Lung (tissue), 12 donors: Measurements from ENCODE around the gene TPR. TPM values are rescaled to one million over a fixed set of nuclear protein-coding genes. Genes with fewer than 3 reads are reported as not detected.
"Not testable (repeated sequence)": the region's sequence is repeated elsewhere in the genome, so short reads cannot be mapped to it uniquely, and the experiment has no call there.

Experiments used
- ATAC-seq: fragments of 200-7000 bp; cut with Tn5 transposase; one replicate; pipeline ENCODE4 v1.9.1; 2020; ENCODE audit warnings: moderate number of reproducible peaks; ENCODE audit not compliant: insufficient read depth, low FRiP score
- DNase-seq, 3 donors: peaks; one replicate each; pipeline ENCODE4 v3.0.0-alpha.2; 2013 to 2017
- H3K27ac ChIP-seq, 2 donors: one replicate each; pipeline ENCODE4 v1.5.1; 2013; ENCODE audit warnings: mild to moderate bottlenecking in 2 of 2, moderate library complexity in 2 of 2, control low read depth in 1 of 2, inconsistent platforms in 1 of 2, low read depth in 1 of 2, low read length in 1 of 2
- H3K27me3 ChIP-seq, 3 donors: one replicate each; pipeline ENCODE4 v1.5.1; 2013; ENCODE audit warnings: low read length in 2 of 3; ENCODE audit not compliant: control insufficient read depth in 3 of 3, insufficient read depth in 3 of 3
- H3K36me3 ChIP-seq, 4 donors: one replicate each; pipeline ENCODE4 v1.5.1; 2013; ENCODE audit warnings: low read length in 4 of 4, mild to moderate bottlenecking in 1 of 4, moderate library complexity in 1 of 4; ENCODE audit not compliant: control insufficient read depth in 4 of 4, insufficient read depth in 4 of 4
- H3K4me1 ChIP-seq, 5 donors: one replicate each; pipeline ENCODE4 v1.5.1; 2013; ENCODE audit warnings: low read length in 5 of 5, mild to moderate bottlenecking in 2 of 5, moderate library complexity in 1 of 5; ENCODE audit not compliant: control insufficient read depth in 5 of 5, insufficient read depth in 5 of 5
- H3K4me3 ChIP-seq: one replicate; pipeline ENCODE4 v1.5.1; 2013; ENCODE audit warnings: mild to moderate bottlenecking, control low read depth, moderate library complexity
- H3K9ac ChIP-seq, 2 donors: one replicate each; pipeline ENCODE4 v1.5.1; 2013; ENCODE audit warnings: low read length in 2 of 2, control low read depth in 1 of 2; ENCODE audit not compliant: insufficient read depth in 1 of 2
- H3K9me3 ChIP-seq, 4 donors: one replicate each; pipeline ENCODE4 v1.5.1; 2013; ENCODE audit warnings: low read length in 3 of 4, mild to moderate bottlenecking in 1 of 4, moderate library complexity in 1 of 4; ENCODE audit not compliant: control insufficient read depth in 4 of 4, insufficient read depth in 3 of 4
- WGBS, 2 donors: extraction: QIAGEN DNeasy Blood & Tissue Kit; methylation state at CpG; one replicate each; pipeline ENCODE4 v1.1.7; 2013; 5-methylcytosine and 5-hydroxymethylcytosine counted together
- polyA plus RNA-seq, 2 donors: library from polyadenylated mRNA; stranded (reverse); fragments of 200-250 nt; gene quantifications; one replicate each; pipeline ENCODE4 v1.2.1, GENCODE V29; 2013
- total RNA-seq, 2 donors: library from RNA; depleted of rRNA in 1 of 2; stranded (reverse); fragments of >200 nt in 1 of 2; gene quantifications; one replicate each; pipeline ENCODE4 v1.2.1, GENCODE V29; 2014 to 2021
- TF ChIP-seq, protein P1 (sequence below): IDR thresholded peaks from 2 replicates; pipeline ENCODE4 v1.5.1; 2012; ENCODE audit warnings: mild to moderate bottlenecking; ENCODE audit errors: control extremely low read depth, extremely low read depth
- donor health status: control.
- donor health status: control.
- donor health status: Bipolar disorder and iron deficiency.
- donor health status: healthy.
- donor health status: DM: yes; HTN: yes; CAD: no.

The TPR gene
- total and polyA plus RNA-seq, 4 donors = 19.3 to 128 (median 58.7) TPM

DNA sequence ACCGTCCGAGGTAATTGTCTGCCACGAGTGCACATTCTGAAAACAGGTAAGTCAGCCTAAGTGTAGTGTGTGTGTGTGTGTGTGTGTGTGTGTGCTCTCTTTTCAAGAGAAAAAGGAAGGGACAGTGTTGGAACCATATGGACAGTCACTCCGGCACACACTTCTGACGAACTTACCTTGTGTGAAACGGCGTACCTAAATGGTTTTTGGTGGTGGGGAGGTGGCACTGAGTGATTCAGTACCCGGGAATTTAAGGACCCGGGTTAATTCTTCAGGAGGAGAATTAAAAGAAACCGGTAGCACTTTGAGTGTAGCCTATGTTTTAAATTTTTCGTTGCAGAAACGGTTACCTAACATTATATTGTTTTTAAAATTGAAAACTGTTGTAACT is 871 bp upstream of the TPR start:
- ATAC-seq (peak; percentile 2), DNase-seq (no peak)
- Histone ChIP-seq H3K27ac (peak overlapping the region; percentile 93 to 97), H3K9me3 (no peaks in the 10 kb centered on the region), H3K4me3 (peak overlapping the region; percentile 47), H3K36me3 (peaks cover 1 to 8% (median 5%) of the 10 kb centered on the region in 4 donors), H3K9ac (peak overlapping the region; percentile 96 to 98), H3K4me1 (peaks cover 0 to 25% (median 5%) of the 10 kb centered on the region in 5 donors), H3K27me3 (no peaks in the 10 kb centered on the region)
- WGBS, 2 donors = 0 to 1% methylated on average over 12 of the region's 12 CpGs
- TF ChIP-seq, protein P1, sequence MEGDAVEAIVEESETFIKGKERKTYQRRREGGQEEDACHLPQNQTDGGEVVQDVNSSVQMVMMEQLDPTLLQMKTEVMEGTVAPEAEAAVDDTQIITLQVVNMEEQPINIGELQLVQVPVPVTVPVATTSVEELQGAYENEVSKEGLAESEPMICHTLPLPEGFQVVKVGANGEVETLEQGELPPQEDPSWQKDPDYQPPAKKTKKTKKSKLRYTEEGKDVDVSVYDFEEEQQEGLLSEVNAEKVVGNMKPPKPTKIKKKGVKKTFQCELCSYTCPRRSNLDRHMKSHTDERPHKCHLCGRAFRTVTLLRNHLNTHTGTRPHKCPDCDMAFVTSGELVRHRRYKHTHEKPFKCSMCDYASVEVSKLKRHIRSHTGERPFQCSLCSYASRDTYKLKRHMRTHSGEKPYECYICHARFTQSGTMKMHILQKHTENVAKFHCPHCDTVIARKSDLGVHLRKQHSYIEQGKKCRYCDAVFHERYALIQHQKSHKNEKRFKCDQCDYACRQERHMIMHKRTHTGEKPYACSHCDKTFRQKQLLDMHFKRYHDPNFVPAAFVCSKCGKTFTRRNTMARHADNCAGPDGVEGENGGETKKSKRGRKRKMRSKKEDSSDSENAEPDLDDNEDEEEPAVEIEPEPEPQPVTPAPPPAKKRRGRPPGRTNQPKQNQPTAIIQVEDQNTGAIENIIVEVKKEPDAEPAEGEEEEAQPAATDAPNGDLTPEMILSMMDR = no peak

DNA sequence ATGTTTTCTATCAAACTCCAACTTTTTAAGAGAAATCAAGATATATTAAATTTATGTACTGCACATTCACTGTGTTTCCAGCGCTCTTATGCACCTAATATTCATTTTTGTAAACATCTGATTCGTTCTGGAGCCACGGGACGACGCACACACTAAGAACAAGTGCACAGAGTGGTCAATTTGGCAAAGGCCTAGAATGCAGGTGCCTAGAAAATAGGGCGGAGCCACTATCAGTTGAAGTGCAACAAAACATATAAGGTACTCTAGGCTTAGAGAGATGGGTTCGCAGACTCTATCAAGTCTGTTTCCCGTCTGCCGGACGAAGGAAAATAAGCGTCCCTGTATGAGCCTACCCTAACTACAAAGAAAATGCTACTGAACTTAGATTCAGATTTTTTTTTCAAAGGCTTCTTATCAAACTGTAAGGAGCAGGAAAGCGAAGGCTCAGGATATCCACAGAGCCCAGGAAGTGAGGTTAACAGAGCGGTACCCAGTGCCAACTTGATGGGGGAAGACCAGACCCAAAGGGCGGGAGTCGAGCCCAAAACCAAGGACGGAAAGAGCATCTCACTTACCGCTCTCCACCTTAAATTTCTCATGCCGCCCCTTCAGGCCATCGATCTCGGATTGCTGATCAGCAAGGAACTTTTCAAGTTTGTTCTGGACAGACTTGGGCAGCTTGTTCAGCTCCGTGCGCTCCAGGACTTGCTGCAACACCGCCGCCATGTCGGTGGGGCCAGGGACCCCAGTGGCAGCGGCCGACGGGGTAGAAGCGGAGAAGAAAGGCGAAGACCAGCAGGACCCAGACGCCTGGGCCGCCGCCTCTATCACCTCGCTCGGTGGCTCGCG is 526 bp downstream of the TPR start:
- ATAC-seq (no peak), DNase-seq (peak in 1 of 3 donors; percentile 64)
- Histone ChIP-seq H3K27me3 (no peaks in the 10 kb centered on the region), H3K27ac (peak overlapping the region; percentile 87 to 97), H3K4me1 (peaks cover 0 to 25% (median 5%) of the 10 kb centered on the region in 5 donors), H3K9me3 (no peaks in the 10 kb centered on the region), H3K36me3 (peaks cover 0 to 11% (median 5%) of the 10 kb centered on the region in 4 donors), H3K9ac (peak overlapping the region; percentile 83 to 95), H3K4me3 (peak overlapping the region; percentile 76)
- TF ChIP-seq, protein P1 = no peak
- WGBS, 2 donors = 0% methylated on average over 33 to 37 of the region's 37 CpGs

DNA sequence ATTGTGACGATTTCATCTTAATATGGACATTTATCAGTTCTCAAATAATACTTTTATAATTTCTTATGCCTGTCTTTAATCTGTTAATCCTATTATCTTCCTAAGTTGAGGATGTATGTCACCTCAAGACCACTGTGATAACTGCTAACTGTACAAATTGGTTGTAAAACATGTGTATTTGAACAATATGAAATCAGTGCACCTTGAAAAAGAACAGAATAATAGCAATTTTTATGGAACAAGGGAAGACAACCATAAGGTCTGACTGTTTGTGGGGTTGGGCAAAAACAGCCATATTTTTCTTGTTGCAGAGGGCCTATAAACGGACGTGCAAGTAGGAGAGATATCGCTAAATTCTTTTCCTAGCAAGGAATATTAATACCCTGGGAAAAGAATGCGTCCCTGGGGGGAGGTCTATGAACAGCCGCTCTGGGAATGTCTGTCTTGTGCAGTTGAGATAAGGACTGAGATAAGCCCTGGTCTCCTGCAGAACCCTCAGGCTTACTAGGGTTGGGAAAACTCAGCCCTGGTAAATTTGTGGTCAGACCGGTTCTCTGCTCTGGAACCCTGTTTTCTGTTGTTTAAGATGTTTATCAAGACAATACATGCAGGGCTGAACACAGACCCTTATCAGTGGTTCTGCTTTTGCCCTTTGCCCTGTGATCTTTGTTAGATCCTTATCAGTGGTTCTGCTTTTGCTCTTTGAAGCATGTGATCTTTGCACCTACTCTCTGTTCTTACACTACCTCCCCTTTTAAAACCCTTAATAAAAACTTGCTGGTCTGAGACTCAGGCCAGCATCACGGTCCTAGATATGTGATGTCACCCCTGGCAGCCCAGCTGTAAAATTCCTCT is 27.0 kb downstream of the TPR start:
- not testable (repeated sequence) for DNase-seq, ATAC-seq, H3K27me3 ChIP-seq, H3K27ac ChIP-seq, H3K4me1 ChIP-seq, H3K9me3 ChIP-seq, H3K9ac ChIP-seq, H3K4me3 ChIP-seq
- WGBS, 2 donors = 92 to 93% methylated on average over 8 of the region's 8 CpGs
- peaks cover 14 to 55% (median 45%) of the 10 kb centered on the region in 4 donors for H3K36me3 ChIP-seq

DNA sequence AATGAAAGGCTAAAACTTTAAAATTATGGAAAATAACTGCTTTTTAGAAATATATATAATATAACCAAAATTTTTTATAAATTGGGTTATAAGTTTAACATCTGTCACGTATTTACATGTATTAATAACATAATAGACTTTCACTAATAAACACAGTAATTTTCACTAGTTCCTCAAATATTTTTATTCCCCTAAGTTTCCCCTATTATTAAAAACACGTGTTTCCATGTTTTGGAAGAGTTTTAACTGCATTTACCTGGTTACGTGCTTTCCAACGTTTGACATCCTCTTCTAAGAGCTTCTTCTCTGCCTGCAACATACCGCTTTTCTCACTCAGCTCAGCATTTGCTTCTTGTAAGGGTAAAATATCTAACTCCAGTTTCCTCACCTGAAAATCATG is 34.3 kb downstream of the TPR start:
- Histone ChIP-seq H3K4me3 (no peak overlapping the region), H3K4me1 (no peaks in the 10 kb centered on the region), H3K36me3 (peaks cover 18 to 61% (median 32%) of the 10 kb centered on the region in 4 donors), H3K27ac (no peak overlapping the region), H3K9me3 (no peaks in the 10 kb centered on the region), H3K9ac (no peak overlapping the region), H3K27me3 (no peaks in the 10 kb centered on the region)
- TF ChIP-seq, protein P1 = no peak
- no peak for ATAC-seq
- no peak for DNase-seq
- 94 to 96% methylated on average over 5 of the region's 5 CpGs for WGBS, 2 donors
